IMR-90 (cell line): ENCODE data around the gene C1orf167. TPM values are rescaled to one million over a fixed set of nuclear protein-coding genes. Genes with fewer than 3 reads are reported as not detected.

Experiments
- ATAC-seq: fragments of 200-7000 bp; cut with Tn5 transposase; 2 replicates; pipeline ENCODE4 v1.9.1; 2020; ENCODE audit warnings: low read depth, mild to moderate bottlenecking, moderate library complexity
- BruUV-seq: library from RNA; stranded (reverse); fragments of 400-500 nt; replicated peaks from 2 replicates; lab custom pipeline; 2021; lab: Mats Ljungman, UMichigan
- CTCF ChIA-PET: fragments of 300-600 bp; formaldehyde crosslinking; extraction: SDS; loops from one replicate; lab custom pipeline; 2021; ENCODE audit warnings: antibody characterized with exemption; lab: Yijun Ruan, JAX
- POLR2A ChIA-PET: fragments of 300-600 bp; sonication (Branson Sonifier 250); formaldehyde crosslinking; loops from one replicate; lab custom pipeline; 2022; ENCODE audit warnings: antibody characterized with exemption; ENCODE audit not compliant: unreplicated experiment; lab: Charles Lee
- DNase-seq: peaks from one replicate; pipeline ENCODE4 v3.0.0; 2013
- H2AFZ ChIP-seq: replicated peaks from 2 replicates; pipeline ENCODE3; 2013; ENCODE audit warnings: low read length, mild to moderate bottlenecking; ENCODE audit not compliant: poor library complexity
- H2AK5ac ChIP-seq: 2 replicates; pipeline ENCODE4 v1.6.1; 2013; ENCODE audit warnings: low read depth, low read length, inconsistent platforms
- H2AK9ac ChIP-seq: replicated peaks from 2 replicates; pipeline ENCODE3; 2013; ENCODE audit warnings: mild to moderate bottlenecking, low read depth, low read length, moderate library complexity; ENCODE audit not compliant: poor library complexity
- H2BK120ac ChIP-seq: 2 replicates; pipeline ENCODE4 v1.6.1; 2013; ENCODE audit warnings: low read depth, low read length, inconsistent platforms
- H2BK15ac ChIP-seq: 3 replicates; pipeline ENCODE4 v1.6.1; 2013; ENCODE audit warnings: low read depth, low read length, inconsistent platforms
- H2BK20ac ChIP-seq: 2 replicates; pipeline ENCODE4 v1.6.1; 2013; ENCODE audit warnings: low read depth, mild to moderate bottlenecking, inconsistent platforms, low read length, moderate library complexity
- H2BK5ac ChIP-seq: 2 replicates; pipeline ENCODE4 v1.6.1; 2013; ENCODE audit warnings: mild to moderate bottlenecking, low read depth, low read length, inconsistent platforms; ENCODE audit not compliant: poor library complexity, severe bottlenecking
- H3K14ac ChIP-seq: replicated peaks from 2 replicates; pipeline ENCODE4 v1.6.1; 2013; ENCODE audit warnings: low read depth, low read length, inconsistent platforms
- H3K18ac ChIP-seq: 2 replicates; pipeline ENCODE4 v1.6.1; 2013; ENCODE audit warnings: low read depth, low read length, control low read depth
- H3K23ac ChIP-seq: 2 replicates; pipeline ENCODE4 v1.6.1; 2013; ENCODE audit warnings: low read depth, low read length, inconsistent platforms
- H3K27ac ChIP-seq: 2 replicates; pipeline ENCODE4 v1.5.1; 2013; ENCODE audit warnings: mild to moderate bottlenecking, control low read depth, low read length; ENCODE audit not compliant: insufficient read depth
- H3K27me3 ChIP-seq: 2 replicates; pipeline ENCODE4 v1.6.1; 2013; ENCODE audit warnings: low read length; ENCODE audit not compliant: control insufficient read depth, insufficient read depth
- H3K36me3 ChIP-seq: 2 replicates; pipeline ENCODE4 v1.6.1; 2013; ENCODE audit warnings: low read length, mixed read lengths; ENCODE audit not compliant: control insufficient read depth, insufficient read depth
- H3K4ac ChIP-seq: 2 replicates; pipeline ENCODE4 v1.6.1; 2013; ENCODE audit warnings: low read depth, low read length, inconsistent platforms
- H3K4me1 ChIP-seq: 2 replicates; pipeline ENCODE4 v1.6.1; 2013; ENCODE audit warnings: low read length, mixed read lengths; ENCODE audit not compliant: control insufficient read depth, insufficient read depth
- H3K4me2 ChIP-seq: 2 replicates; pipeline ENCODE4 v1.6.1; 2013; ENCODE audit warnings: low read depth, mild to moderate bottlenecking, control low read depth, low read length, moderate library complexity
- H3K4me3 ChIP-seq: 2 replicates; pipeline ENCODE4 v1.5.1; 2013; ENCODE audit warnings: low read depth, mild to moderate bottlenecking, control low read depth, low read length, moderate library complexity; ENCODE audit not compliant: insufficient read depth
- H3K56ac ChIP-seq: 2 replicates; pipeline ENCODE4 v1.6.1; 2013; ENCODE audit warnings: low read length, inconsistent platforms; ENCODE audit not compliant: insufficient read depth; ENCODE audit errors: extremely low read depth
- H3K79me1 ChIP-seq, 2 experiments: 2 replicates each; pipeline ENCODE4 v1.6.1; 2013; ENCODE audit warnings: low read length in 2 of 2, inconsistent platforms in 1 of 2, low read depth in 1 of 2
- H3K9ac ChIP-seq: 2 replicates; pipeline ENCODE4 v1.6.1; 2013; ENCODE audit warnings: low read depth, low read length, control low read depth
- H3K9me1 ChIP-seq: 2 replicates; pipeline ENCODE4 v1.6.1; 2013; ENCODE audit warnings: low read length, inconsistent platforms; ENCODE audit not compliant: insufficient read depth
- H3K9me3 ChIP-seq: 2 replicates; pipeline ENCODE4 v1.6.1; 2013; ENCODE audit warnings: low read length; ENCODE audit not compliant: control insufficient read depth, insufficient read depth
- H4K20me1 ChIP-seq: 2 replicates; pipeline ENCODE4 v1.6.1; 2013; ENCODE audit warnings: low read length, inconsistent platforms; ENCODE audit not compliant: insufficient read depth
- H4K5ac ChIP-seq: 2 replicates; pipeline ENCODE4 v1.6.1; 2013; ENCODE audit warnings: mild to moderate bottlenecking, low read depth, low read length, control low read depth
- H4K8ac ChIP-seq, 2 experiments: 2 replicates each; pipeline ENCODE4 v1.6.1; 2013; ENCODE audit warnings: low read depth in 2 of 2, low read length in 2 of 2, control low read depth in 1 of 2, inconsistent platforms in 1 of 2
- H4K91ac ChIP-seq: 2 replicates; pipeline ENCODE4 v1.6.1; 2013; ENCODE audit warnings: low read depth, low read length, inconsistent platforms; ENCODE audit not compliant: insufficient read depth
- BHLHE40 ChIP-seq: fragments of 150-350 bp; IDR thresholded peaks from 2 replicates; pipeline ENCODE4 v1.6.1; 2016; ENCODE audit warnings: mild to moderate bottlenecking, low read depth, low read length
- CEBPB ChIP-seq: IDR thresholded peaks from 2 replicates; pipeline ENCODE4 v1.6.1; 2012; ENCODE audit warnings: low read depth, low read length, improper control_type of control experiment
- CHD1 ChIP-seq: IDR thresholded peaks from 2 replicates; pipeline ENCODE4 v1.6.1; 2012; ENCODE audit warnings: low read depth, low read length, improper control_type of control experiment
- CTCF ChIP-seq: conservative IDR thresholded peaks from 2 replicates; pipeline ENCODE4 v1.5.1; 2012; ENCODE audit warnings: mild to moderate bottlenecking, low read depth, low read length, improper control_type of control experiment
- ELK1 ChIP-seq: fragments of 150-350 bp; IDR thresholded peaks from 2 replicates; pipeline ENCODE4 v1.6.1; 2016; ENCODE audit warnings: low read depth, mild to moderate bottlenecking, low read length, moderate library complexity, borderline replicate concordance
- FOS ChIP-seq: fragments of 150-350 bp; IDR thresholded peaks from 2 replicates; pipeline ENCODE4 v1.6.1; 2016; ENCODE audit warnings: low read depth, low read length
- MAFK ChIP-seq: IDR thresholded peaks from 2 replicates; pipeline ENCODE4 v1.6.1; 2012; ENCODE audit warnings: low read depth, low read length, improper control_type of control experiment
- MAZ ChIP-seq: IDR thresholded peaks from 2 replicates; pipeline ENCODE4 v1.6.1; 2012; ENCODE audit warnings: low read depth, mild to moderate bottlenecking, low read length, improper control_type of control experiment, moderate library complexity, borderline replicate concordance
- MXI1 ChIP-seq: IDR thresholded peaks from 2 replicates; pipeline ENCODE4 v1.6.1; 2012; ENCODE audit warnings: low read depth, mild to moderate bottlenecking, low read length, moderate library complexity, borderline replicate concordance
- NFE2L2 ChIP-seq: fragments of 150-350 bp; IDR thresholded peaks from 2 replicates; pipeline ENCODE4 v1.6.1; 2016; ENCODE audit warnings: low read depth, mild to moderate bottlenecking, low read length
- POLR2A ChIP-seq: IDR thresholded peaks from 2 replicates; pipeline ENCODE4 v1.6.1; 2012; ENCODE audit warnings: mild to moderate bottlenecking, low read depth, low read length
- RAD21 ChIP-seq: IDR thresholded peaks from 2 replicates; pipeline ENCODE4 v1.6.1; 2012; ENCODE audit warnings: low read length, improper control_type of control experiment
- RCOR1 ChIP-seq: IDR thresholded peaks from 2 replicates; pipeline ENCODE4 v1.6.1; 2012; ENCODE audit warnings: mild to moderate bottlenecking, low read length, improper control_type of control experiment; ENCODE audit not compliant: insufficient replicate concordance
- RFX5 ChIP-seq: IDR thresholded peaks from 2 replicates; pipeline ENCODE4 v1.8.0; 2012; ENCODE audit warnings: low read depth, mild to moderate bottlenecking, low read length, moderate library complexity
- SMC3 ChIP-seq: fragments of 150-350 bp; IDR thresholded peaks from 2 replicates; pipeline ENCODE4 v1.6.1; 2016; ENCODE audit warnings: low read depth, mild to moderate bottlenecking, antibody characterized with exemption, low read length, moderate library complexity
- WGBS, 2 experiments: methylation state at CpG; one replicate each; pipeline versions ENCODE4 v1.1.5 to v1.1.7; 2013; ENCODE audit warnings: missing lambda C conversion rate in 2 of 2; ENCODE audit not compliant: insufficient read length in 1 of 2; ENCODE audit errors: extremely low coverage in 2 of 2; 5-methylcytosine and 5-hydroxymethylcytosine counted together
- dilution Hi-C: fragments of 300-500 bp; cut with HindIII; formaldehyde crosslinking; loops from one replicate; pipeline ENCODE4 v1.14.3; 2018; ENCODE audit warnings: low sequenced_read_pairs; ENCODE audit not compliant: unreplicated experiment
- in situ Hi-C: fragments of 300-500 bp; cut with MboI; formaldehyde crosslinking; loops from 3 replicates; pipeline ENCODE4 v1.14.3; 2019; ENCODE audit warnings: low sequenced_read_pairs, inconsistent platforms, mixed read lengths
- intact Hi-C: fragments of 100-400 bp; cut with micrococcal nuclease; formaldehyde crosslinking; loops from 2 replicates; pipeline ENCODE4 v1.10.0; 2022
- polyA plus RNA-seq, 3 experiments: library from polyadenylated mRNA; depleted of rRNA; stranded (reverse); fragments of >200 nt; gene quantifications; 2 replicates each; pipeline ENCODE4 v1.2.3, GENCODE V29; 2012; ENCODE audit warnings: low replicate concordance in 1 of 3
- total RNA-seq: library from RNA; depleted of rRNA; stranded (reverse); fragments of >200 nt; gene quantifications from 2 replicates; pipeline ENCODE4 v1.2.3, GENCODE V29; 2012

Gene C1orf167
- total and polyA plus RNA-seq, 2 of the 4 experiments (the other 2 are of a cell fraction): under 0.01 to 0.15 TPM

- no peak overlapping the region for H2BK5ac ChIP-seq
- peaks cover 7% of the 10 kb centered on the region; the same call in 1 of the 2 replicates for H3K9me1 ChIP-seq
- H3K79me1 ChIP-seq: no peaks in the 10 kb centered on the region
- H3K56ac ChIP-seq: no peak overlapping the region
- no CpG with 5 or more reads among the region's 4 CpGs for WGBS, 2 experiments
- H3K18ac ChIP-seq: no peak overlapping the region
- ChIA-PET POLR2A (no interaction called here), CTCF (no interaction called here)
- H3K14ac ChIP-seq: no peak overlapping the region
- H4K8ac ChIP-seq: no peak overlapping the region
- H4K91ac ChIP-seq: no peak overlapping the region
- H2BK15ac ChIP-seq: no peak overlapping the region
- no peak overlapping the region for H3K27ac ChIP-seq
- H3K4me2 ChIP-seq: no peak overlapping the region
- H2BK120ac ChIP-seq: no peak overlapping the region
- H3K9ac ChIP-seq: no peak overlapping the region
- DNase-seq: no peak
- no peak for TF ChIP-seq BHLHE40
- TF ChIP-seq ELK1: no peak
- no peak for TF ChIP-seq CEBPB
- TF ChIP-seq RCOR1: no peak
- no peak for TF ChIP-seq CHD1
- TF ChIP-seq RFX5: no peak
- TF ChIP-seq MAFK: no peak
- no peak for TF ChIP-seq MXI1
- TF ChIP-seq NFE2L2: no peak
- TF ChIP-seq POLR2A: no peak
- TF ChIP-seq FOS: no peak
- TF ChIP-seq CTCF: no peak
- no peak for TF ChIP-seq SMC3
- TF ChIP-seq RAD21: no peak
- TF ChIP-seq MAZ: no peak
- H2AK5ac ChIP-seq: no peak overlapping the region
- intact Hi-C loops: no loop called here
- no TSS peak for BruUV-seq
- no peak overlapping the region for H3K23ac ChIP-seq
- peaks cover 9% of the 10 kb centered on the region for H3K4me1 ChIP-seq
- no peak overlapping the region for H2AFZ ChIP-seq
- H3K4me3 ChIP-seq: no peak overlapping the region
- H3K36me3 ChIP-seq: no peaks in the 10 kb centered on the region
- dilution Hi-C loops: no loop called here
- no peaks in the 10 kb centered on the region for H4K20me1 ChIP-seq
- no peak overlapping the region for H4K5ac ChIP-seq
- no peak overlapping the region for H2BK20ac ChIP-seq
- in situ Hi-C loops: no loop called here
- H3K9me3 ChIP-seq: no peaks in the 10 kb centered on the region
- ATAC-seq: no peak
- no peak overlapping the region for H2AK9ac ChIP-seq
- H3K27me3 ChIP-seq: peaks cover 11% of the 10 kb centered on the region
- H3K4ac ChIP-seq: no peak overlapping the region
Measured at GRCh38 chr1:11727119-11727518, 34.9 kb upstream of the C1orf167 start.
